Fibroblast of lung (primary cell): Measurements from ENCODE around the gene ITPR1.

Experiments used
- CTCF ChIP-seq, 2 donors: IDR thresholded peaks in 1 of 2; conservative IDR thresholded peaks in 1 of 2; 1 replicate in 1 of 2; 2 replicates in 1 of 2; pipeline ENCODE4 v1.5.1; 2011 to 2012; ENCODE audit warnings: low read length in 2 of 2, control low read depth in 1 of 2, inconsistent platforms in 1 of 2, low read depth in 1 of 2, mild to moderate bottlenecking in 1 of 2
- EZH2 ChIP-seq: IDR thresholded peaks from 2 replicates; pipeline ENCODE4 v1.5.1; 2012; ENCODE audit warnings: low read length, control low read depth, mild to moderate bottlenecking; ENCODE audit errors: missing control alignments

- TF ChIP-seq CTCF (conservative IDR thresholded peaks at IDR 0.05 in 1 of 2, IDR thresholded peaks at IDR 0.05 in 1 of 2; ENCODE audit: low read depth in 1 of 2, low read length in 2 of 2), result peak in 1 of 2 donors; percentile 3
- no peak for TF ChIP-seq EZH2
These were observed at the start of gene ITPR1 for GRCh38 chr3:4493014-4493940.
